Peyer's patch (tissue), 4 donors: ENCODE measurements around the gene CADPS. TPM values are rescaled to one million over a fixed set of nuclear protein-coding genes. Genes with fewer than 3 reads are reported as not detected.

Experiments
- DNase-seq, 3 donors: peaks; one replicate each; pipeline ENCODE4 v3.0.0-alpha.2; 2017 to 2019
- H3K27ac ChIP-seq, 4 donors: fragments of 200-600 bp; sonication (generic); one replicate each; pipeline ENCODE4 v1.5.1; 2016 to 2019
- H3K27me3 ChIP-seq, 2 donors: fragments of 200-600 bp; sonication (generic); one replicate each; pipeline ENCODE4 v1.5.1; 2019
- H3K36me3 ChIP-seq, 3 donors: fragments of 200-600 bp; sonication (generic); one replicate each; pipeline ENCODE4 v1.5.1; 2016 to 2019
- H3K4me1 ChIP-seq, 4 donors: fragments of 200-600 bp; sonication (generic); one replicate each; pipeline ENCODE4 v1.5.1; 2016 to 2019
- H3K4me3 ChIP-seq, 4 donors: fragments of 200-600 bp; sonication (generic); 1 replicate in 3 of 4; 2 replicates in 1 of 4; pipeline ENCODE4 v1.5.1; 2016 to 2019; ENCODE audit warnings: mild to moderate bottlenecking in 1 of 4
- H3K9me3 ChIP-seq, 4 donors: fragments of 200-600 bp; sonication (generic); one replicate each; pipeline ENCODE4 v1.5.1; 2016 to 2019; ENCODE audit warnings: mild to moderate bottlenecking in 1 of 4
- CTCF ChIP-seq, 6 experiments: fragments of 450-650 bp in 4 of 6; fragments of 200-600 bp in 2 of 6; sonication (generic) in 1 of 6; IDR thresholded peaks; one replicate each; pipeline ENCODE4 v1.5.1; 2017 to 2019; ENCODE audit warnings: antibody characterized with exemption in 6 of 6, mild to moderate bottlenecking in 3 of 6, moderate library complexity in 1 of 6
- POLR2A ChIP-seq, 2 donors: fragments of 450-650 bp; IDR thresholded peaks; one replicate each; pipeline ENCODE4 v1.5.1; 2017; ENCODE audit warnings: antibody characterized with exemption in 2 of 2, mild to moderate bottlenecking in 2 of 2, moderate library complexity in 2 of 2
- total RNA-seq, 4 donors: library from RNA; depleted of rRNA; stranded (reverse); fragments of >200 nt; gene quantifications; one replicate each; pipeline ENCODE4 v1.1.0, GENCODE V29; 2016

CADPS gene
- total RNA-seq, 4 donors from 2014 or later, result 6.4 to 29.7 (median 18.1) TPM

DNA sequence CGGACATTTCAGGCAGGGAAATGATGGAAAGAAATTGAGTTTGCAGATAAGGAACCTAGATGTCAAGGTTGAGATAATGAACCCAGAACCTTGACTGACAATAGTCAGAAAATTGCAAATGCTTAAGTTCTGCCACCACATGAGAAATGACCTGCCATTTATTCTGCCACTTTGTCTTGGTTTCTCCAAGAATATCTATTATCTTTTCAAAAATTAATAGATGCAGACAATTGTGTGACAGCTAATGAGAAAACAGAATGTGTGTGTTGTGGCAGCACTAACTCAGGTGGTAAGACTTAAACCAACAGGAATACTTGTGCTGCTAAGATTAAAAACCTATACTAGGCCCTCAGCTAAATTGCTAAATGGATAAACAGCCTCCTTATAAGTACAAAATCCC lies 52.3 kb downstream of the CADPS start:
- H3K27me3 ChIP-seq, result no peaks in the 10 kb centered on the region
- no peaks in the 10 kb centered on the region for H3K9me3 ChIP-seq
- no peak overlapping the region for H3K4me3 ChIP-seq
- no peak for TF ChIP-seq POLR2A (IDR thresholded peaks at IDR 0.05)
- no peak for TF ChIP-seq CTCF (IDR thresholded peaks at IDR 0.05)
- H3K27ac ChIP-seq, result no peak overlapping the region
- H3K4me1 ChIP-seq, result no peaks in the 10 kb centered on the region
- no peak for DNase-seq
- no peaks in the 10 kb centered on the region for H3K36me3 ChIP-seq

GRCh38 chr3:62818347-62818746 lies 56.9 kb downstream of the CADPS start:
- H3K4me3 ChIP-seq, result no peak overlapping the region
- H3K4me1 ChIP-seq, result no peaks in the 10 kb centered on the region
- DNase-seq, result no peak
- no peaks in the 10 kb centered on the region for H3K9me3 ChIP-seq
- no peak overlapping the region for H3K27ac ChIP-seq
- no peaks in the 10 kb centered on the region for H3K27me3 ChIP-seq
- H3K36me3 ChIP-seq, result no peaks in the 10 kb centered on the region
- TF ChIP-seq CTCF (IDR thresholded peaks at IDR 0.05), result no peak
- TF ChIP-seq POLR2A (IDR thresholded peaks at IDR 0.05), result no peak

GRCh38 chr3:62817678-62818077 lies 57.5 kb downstream of the CADPS start:
- H3K4me1 ChIP-seq, result no peaks in the 10 kb centered on the region

GRCh38 chr3:62815981-62816380 lies 59.2 kb downstream of the CADPS start:
- DNase-seq, result no peak
- TF ChIP-seq POLR2A (IDR thresholded peaks at IDR 0.05), result no peak
- H3K4me3 ChIP-seq, result no peak overlapping the region
- H3K36me3 ChIP-seq, result no peaks in the 10 kb centered on the region
- no peaks in the 10 kb centered on the region for H3K9me3 ChIP-seq
- no peaks in the 10 kb centered on the region for H3K4me1 ChIP-seq
- H3K27ac ChIP-seq, result no peak overlapping the region
- no peaks in the 10 kb centered on the region for H3K27me3 ChIP-seq

More at GRCh38 chr3:62817678-62818077, 57.5 kb downstream of the CADPS start:
- Histone ChIP-seq H3K36me3 (no peaks in the 10 kb centered on the region), H3K27ac (no peak overlapping the region), H3K27me3 (no peaks in the 10 kb centered on the region), H3K4me3 (no peak overlapping the region), H3K9me3 (no peaks in the 10 kb centered on the region)
- DNase-seq, result no peak
- TF ChIP-seq CTCF (IDR thresholded peaks at IDR 0.05) (no peak), POLR2A (IDR thresholded peaks at IDR 0.05) (no peak)

DNA sequence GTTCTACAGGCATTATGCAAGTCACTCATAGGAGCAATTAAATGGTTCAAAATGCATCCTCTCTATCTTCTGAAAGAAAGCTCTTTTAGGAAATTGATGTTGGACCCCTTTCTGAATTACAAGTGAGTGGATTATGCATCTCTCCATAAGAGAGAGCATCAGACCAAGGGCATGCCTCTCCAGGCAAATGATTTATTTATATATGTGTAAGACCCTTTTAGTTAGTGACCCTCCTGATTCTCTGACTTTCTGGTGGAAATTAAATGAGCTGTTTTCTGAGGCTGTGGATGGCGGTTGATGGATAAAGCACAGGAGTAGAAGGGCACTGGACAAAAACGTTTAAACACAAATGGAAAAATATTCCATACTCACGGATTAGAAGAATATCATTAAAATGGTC lies 62.6 kb downstream of the CADPS start:
- no peak overlapping the region for H3K27ac ChIP-seq
- H3K36me3 ChIP-seq, result no peaks in the 10 kb centered on the region
- no peak for TF ChIP-seq POLR2A (IDR thresholded peaks at IDR 0.05)
- no peak for TF ChIP-seq CTCF (IDR thresholded peaks at IDR 0.05)
- no peaks in the 10 kb centered on the region for H3K9me3 ChIP-seq
- DNase-seq, result no peak
- H3K4me1 ChIP-seq, result no peaks in the 10 kb centered on the region
- no peaks in the 10 kb centered on the region for H3K27me3 ChIP-seq
- H3K4me3 ChIP-seq, result no peak overlapping the region

GRCh38 chr3:62811119-62811518 lies 64.1 kb downstream of the CADPS start:
- Histone ChIP-seq H3K36me3 (no peaks in the 10 kb centered on the region), H3K27me3 (no peaks in the 10 kb centered on the region), H3K27ac (no peak overlapping the region), H3K4me1 (no peaks in the 10 kb centered on the region), H3K9me3 (no peaks in the 10 kb centered on the region), H3K4me3 (no peak overlapping the region)
- DNase-seq, result no peak
- no peak for TF ChIP-seq CTCF (IDR thresholded peaks at IDR 0.05)
- no peak for TF ChIP-seq POLR2A (IDR thresholded peaks at IDR 0.05)
